GM19099 (cell line): Measurements from ENCODE around the gene ERFL.

Experiments used
- POLR2A ChIP-seq: IDR thresholded peaks from 3 replicates; pipeline ENCODE4 v1.6.1; 2011; ENCODE audit warnings: low read depth; ENCODE audit not compliant: insufficient read length; ENCODE audit errors: extremely low read depth

Gene ERFL

DNA sequence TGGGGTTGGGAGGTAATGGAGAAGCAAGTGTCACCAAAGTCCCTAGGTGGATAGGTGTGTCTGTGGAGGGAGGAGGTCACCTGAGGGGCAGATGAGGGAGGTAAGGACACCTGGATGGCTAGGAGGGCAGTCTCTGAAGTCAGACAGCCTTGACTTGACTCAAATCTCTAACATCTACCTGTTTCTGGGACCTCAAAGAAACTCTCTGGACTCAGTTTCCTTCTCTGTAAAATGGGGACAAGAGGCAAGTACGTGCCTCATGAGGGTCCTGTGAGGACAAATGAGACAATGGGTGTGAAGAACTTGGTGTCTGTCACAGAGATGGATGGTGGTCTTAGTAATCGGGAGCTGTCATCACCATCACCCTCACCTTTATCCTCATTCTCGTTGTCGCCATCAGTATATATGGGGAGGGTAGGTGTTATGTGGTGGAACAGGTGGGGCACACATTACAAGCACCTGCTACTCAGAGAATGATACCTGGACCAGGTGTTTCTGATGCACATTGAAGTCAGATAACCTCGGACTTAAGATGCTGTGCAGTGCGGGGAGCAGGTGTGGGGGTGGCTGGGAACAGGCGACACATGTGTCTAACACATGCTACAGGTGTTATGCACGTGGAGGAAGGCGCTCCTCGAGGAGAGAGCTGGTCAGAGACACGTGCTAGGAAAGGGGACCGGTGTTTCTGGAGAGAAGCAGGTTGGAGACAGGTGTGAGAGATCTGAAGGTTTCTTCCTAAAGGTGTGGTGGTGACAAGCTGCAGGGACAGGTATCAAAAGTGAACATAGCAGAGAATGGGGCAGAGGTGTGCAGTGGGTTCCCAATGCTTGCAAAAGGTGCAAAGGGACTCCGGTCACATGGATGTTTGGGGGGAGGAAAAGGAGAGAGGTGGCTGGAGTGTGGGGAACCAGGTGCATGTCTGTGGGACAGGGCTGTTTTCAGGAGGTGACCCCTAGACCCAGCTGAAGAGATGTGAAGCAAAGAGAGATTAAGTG lies 3.8 kb downstream of the ERFL start:
- no peak for TF ChIP-seq POLR2A

DNA sequence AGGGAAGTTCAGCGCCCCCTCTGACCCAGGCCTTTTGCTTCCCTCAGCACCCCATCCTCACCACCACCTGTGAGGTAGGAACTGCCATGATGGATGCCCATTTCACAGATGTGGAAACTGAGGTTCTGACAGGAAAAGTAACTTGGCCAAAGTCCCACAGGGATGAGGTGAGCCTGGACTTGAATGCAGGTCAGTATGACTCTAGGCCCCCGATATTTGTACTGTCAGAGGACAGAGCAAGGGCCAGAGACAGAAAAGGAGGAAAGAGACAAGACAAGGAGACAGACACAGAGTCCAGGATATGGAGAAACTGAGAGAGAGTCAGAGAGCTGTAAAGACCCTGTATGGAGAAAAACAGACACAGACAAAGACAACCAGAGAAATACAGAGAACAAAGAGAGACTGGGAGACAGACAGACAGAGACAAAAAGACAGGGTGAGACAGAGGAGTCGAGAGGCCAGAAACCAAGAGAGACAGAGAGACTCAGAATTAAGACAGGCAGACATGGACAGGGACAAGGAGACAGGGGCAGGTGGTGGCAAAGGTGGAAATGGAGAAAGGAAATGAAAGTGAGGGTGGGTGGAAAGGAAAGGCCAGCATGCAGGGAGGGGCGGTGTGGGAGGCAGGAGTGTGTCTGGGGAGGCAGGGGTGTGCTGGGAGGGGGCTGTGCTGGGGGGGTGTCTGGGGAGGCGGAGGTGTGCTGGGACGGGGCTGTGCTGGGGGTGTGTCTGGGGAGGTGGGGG lies 5.0 kb downstream of the ERFL start:
- TF ChIP-seq POLR2A: no peak

DNA sequence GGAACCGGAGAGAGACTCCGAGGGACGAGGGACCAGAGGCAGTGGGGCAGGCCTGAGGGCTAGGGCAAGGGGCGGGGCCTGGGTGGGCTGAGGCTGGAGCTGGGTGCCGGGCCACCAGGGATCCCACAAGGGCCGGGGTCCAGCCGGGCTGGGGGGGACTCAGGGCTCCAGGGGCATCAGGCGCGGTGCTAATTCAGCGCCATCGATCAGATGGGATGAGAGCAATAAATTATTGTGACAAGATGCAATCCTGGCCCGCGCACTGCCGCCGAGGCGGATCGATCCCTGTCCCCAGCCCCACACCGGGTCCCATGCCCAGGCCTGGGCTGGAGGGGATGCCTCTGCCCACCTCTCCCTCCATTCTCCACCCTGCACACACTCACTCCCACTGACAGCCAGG lies 5.7 kb downstream of the ERFL start:
- no peak for TF ChIP-seq POLR2A

DNA sequence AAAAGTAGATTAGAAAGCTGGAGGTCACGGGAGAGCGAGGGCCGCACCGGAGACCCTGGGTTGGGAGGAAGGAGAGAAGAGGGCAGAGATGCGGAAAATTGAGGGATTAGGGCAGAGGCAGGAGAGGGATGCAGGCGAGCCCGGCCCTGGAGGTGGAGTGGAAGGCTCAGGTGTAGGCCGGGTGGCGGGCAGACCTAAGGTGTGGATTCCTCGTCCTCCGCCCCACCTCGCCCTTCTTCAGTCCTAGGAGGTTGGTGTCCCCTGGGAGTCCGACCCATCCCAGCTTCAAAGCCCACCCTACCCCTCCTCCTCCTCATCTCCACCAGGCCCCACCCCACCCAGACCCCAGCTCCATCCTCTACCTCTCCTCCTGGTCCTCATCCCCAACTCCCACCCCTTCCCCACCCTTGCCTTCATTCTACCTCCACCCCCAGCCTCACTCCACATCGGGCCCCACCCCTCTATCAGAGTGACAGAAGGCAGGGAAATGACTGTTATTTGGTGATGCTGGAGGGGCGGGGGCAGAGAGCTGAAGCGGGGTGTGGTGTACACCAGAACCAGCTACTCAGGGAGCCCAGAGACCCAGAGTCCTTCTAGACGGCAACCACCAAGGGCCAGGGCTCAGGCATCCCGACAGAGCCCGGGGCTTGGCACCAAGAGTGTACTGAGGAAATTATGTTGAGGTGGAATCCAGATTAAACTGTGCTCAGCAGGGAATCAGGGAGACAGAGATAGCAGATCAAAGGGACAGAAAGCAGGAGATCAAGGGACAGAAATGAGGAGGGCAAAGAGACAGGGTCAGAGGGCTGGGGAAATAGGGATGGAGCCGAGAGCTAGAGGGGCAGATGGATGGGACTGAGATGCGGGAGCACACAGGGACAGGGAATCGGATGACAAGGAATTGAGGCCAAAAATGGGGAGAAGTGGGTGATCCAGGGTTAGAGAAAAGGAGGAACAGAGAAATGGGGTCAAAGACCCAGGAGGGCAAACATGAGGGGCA lies 6.4 kb downstream of the ERFL start:
- no peak for TF ChIP-seq POLR2A

DNA sequence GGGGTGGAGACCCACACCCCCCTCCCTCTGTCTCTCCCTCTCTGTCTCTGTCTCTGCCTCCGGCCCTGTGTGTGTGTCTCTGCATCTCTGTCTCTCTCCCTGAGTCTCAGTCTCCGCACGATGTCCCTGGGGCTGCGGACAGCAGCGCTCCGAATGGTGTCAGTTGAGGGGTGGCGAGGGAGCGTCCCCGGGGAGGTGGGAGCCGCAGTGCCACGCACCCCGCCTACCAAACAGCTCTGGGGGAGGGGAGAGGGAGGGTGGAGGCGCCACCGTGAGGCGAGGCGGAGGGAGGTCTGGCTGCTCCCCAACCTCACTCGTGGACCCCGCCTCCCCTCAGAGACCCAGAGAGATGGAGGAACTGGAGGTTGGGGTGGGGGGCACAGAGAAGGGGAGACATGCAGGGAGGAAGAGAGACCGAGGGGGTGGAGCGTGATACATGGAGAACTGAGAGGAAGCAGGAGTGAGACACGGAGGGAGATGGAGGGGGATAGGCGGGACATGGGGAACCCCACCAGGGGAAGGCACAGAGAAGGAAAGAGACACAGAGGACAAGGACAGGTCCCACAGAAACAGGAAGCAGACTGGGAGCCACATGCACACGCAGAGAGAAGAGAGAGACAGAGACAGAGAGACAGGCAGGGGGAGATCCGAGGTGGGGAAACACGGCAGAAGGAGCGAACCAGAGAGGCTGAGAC lies 7.2 kb downstream of the ERFL start:
- TF ChIP-seq POLR2A: no peak

DNA sequence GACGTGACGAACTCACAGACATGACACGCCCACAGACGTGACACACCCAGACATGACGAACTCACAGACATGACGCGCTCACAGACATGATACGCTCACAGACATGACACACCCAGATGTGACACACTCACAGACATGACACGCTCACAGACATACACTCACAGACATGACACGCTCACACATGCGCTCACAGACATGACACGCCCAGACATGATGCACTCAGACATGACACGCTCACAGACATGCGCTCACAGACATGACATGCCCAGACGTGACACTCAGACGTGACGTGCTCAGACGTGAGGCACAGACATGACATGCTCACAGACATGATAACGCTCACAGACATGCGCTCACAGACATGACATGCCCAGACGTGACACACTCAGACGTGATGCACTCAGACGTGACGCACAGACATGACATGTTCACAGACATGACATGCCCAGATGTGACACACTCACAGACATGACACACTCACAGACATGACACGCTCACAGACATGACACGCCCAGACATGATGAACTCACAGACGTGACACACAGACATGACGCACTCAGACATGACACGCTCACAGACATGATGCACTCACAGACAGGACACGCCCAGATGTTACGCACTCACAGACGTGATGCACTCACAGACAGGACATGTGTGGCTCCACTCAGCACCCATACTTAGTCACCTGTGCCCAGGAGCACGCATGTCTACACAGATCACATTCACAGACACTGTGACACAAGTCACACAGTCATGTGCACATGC lies 8.1 kb downstream of the ERFL start:
- no peak for TF ChIP-seq POLR2A

DNA sequence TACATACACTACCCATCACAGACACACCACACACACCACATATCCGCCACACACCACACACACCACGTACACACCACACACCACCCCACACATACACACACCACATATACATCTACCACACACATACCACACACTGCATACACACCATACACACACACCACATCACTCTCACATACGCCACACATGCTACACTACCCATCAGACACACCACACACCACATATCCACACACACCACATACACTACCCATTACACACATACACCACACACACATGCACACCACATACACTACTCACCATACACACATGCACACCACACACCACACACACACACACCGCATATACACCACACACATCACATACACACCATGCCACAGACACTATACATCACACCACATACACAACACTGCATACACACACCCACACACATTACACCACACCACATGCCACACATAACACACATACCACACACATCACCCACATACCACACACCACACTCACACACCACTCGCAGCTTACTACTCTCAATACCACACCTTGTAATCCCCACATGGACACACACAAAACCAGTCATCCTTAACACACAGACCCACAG lies 9.5 kb downstream of the ERFL start:
- TF ChIP-seq POLR2A: no peak

DNA sequence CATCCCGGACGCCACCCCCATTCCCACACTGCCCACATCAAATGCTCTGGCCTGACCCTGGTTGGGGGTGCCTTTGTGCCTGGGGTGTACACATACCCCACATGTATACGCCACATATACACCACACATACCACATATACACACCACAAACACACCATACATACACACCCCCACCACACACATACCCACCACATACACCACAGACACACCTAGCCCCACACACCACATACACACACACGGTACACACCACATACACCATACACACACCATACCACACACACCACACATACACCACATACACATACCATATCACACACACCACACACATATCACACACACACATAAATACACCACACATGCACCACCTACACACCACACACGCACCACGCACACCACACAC lies 10.2 kb downstream of the ERFL start:
- no peak for TF ChIP-seq POLR2A

DNA sequence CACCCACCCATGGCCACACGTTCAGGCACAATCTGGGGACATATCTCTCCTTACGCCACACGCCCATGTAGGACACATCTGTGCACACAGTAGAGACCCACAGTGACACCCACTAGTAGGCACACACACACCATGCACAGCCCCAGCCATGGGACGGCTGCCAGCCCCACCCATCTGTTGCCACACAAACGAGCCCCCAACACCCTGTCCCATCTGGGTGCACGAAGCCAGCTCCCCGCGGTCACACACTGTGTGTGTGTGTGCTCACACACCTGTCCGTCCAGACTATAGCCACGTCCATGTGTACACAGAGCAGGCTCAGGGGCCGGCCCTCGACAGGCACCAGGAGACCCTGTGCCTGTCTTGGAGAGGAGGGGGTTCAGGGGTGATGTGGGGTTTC lies 10.6 kb downstream of the ERFL start:
- TF ChIP-seq POLR2A: no peak

DNA sequence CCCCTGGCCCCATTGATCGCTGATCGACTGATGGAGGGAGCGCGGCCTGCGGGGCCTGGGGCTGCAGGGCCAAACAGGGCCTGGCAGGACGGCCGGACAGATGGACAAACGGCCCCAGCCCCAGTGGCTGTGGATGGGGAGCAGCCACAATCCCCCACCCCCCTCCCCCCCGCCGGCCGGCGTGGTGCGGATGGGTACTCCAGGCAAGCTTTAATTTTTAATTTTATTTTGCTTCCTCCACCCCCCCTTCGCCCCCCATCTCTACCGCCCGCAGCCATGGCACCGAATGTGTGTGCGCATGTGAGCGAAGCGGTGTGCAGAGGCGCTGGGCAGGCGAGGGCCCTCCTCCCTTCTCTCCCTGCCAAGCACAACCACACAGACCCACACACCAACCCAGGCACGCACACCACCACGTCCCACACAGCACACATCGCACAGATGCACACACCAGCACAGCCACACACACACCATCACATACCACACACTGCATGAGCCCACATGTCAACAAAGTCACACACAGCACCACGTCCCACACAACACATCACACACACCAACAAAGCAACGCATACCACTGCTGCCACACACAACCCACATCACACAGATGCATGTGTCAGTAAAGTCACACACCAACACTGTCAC lies 12.4 kb downstream of the ERFL start:
- TF ChIP-seq POLR2A: no peak

DNA sequence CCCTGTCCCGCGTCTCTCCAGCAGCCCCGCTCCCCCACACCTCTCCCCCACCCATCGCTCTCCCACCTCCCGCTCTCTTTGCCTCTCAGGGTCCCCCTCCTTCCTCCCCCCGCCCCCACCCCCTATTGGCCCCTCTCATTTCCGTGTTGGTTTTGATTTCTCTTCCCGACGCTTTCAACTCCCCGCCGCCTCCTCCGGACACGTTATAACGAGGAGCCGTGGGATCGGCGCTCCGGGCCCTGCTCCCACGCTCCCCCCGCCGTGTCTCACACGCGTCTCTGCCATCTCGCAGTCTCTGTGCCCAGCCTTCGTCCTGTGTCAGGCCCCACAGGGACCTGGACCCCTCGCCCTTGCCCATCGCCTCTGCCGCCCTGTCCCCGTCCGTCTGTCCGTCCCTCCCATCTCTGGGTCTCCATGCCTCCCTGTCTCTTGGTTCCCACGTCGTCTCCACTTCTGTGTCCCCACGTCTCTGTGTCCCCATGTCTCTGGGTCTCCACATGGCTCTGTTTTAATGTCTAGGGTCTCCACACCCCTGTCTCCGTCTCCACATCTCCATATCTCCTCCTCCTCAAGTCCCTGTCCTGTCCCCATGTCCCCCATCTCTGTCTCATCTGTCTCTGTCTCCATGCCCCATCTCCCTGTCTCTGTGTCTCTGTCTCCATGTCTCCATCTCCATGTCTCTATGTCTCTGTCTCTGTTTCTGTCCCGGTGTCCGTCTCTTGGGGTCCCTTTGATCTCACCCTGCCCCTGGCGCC lies 13.1 kb downstream of the ERFL start:
- no peak for TF ChIP-seq POLR2A
